H9 (cell line): Measurements from ENCODE around the gene PBX1. TPM values are rescaled to one million over a fixed set of nuclear protein-coding genes. Genes with fewer than 3 reads are reported as not detected.

Source experiments
- DNase-seq: peaks from one replicate; pipeline ENCODE4 v3.0.0-alpha.2; 2017
- H2AFZ ChIP-seq: one replicate; pipeline ENCODE4 v1.6.1; 2013; ENCODE audit warnings: mild to moderate bottlenecking, low read length, control low read depth, moderate library complexity
- H2AK5ac ChIP-seq: 2 replicates; pipeline ENCODE4 v1.6.1; 2013; ENCODE audit warnings: low read length, control low read depth, mixed read lengths; ENCODE audit not compliant: insufficient read length
- H2BK120ac ChIP-seq: one replicate; pipeline ENCODE4 v1.6.1; 2013; ENCODE audit warnings: low read depth, mild to moderate bottlenecking, low read length, control low read depth, inconsistent platforms; ENCODE audit not compliant: poor library complexity, severe bottlenecking
- H2BK12ac ChIP-seq: 2 replicates; pipeline ENCODE4 v1.6.1; 2013; ENCODE audit warnings: low read length, control low read depth, mixed read lengths, low read depth; ENCODE audit not compliant: insufficient read length
- H2BK15ac ChIP-seq: 2 replicates; pipeline ENCODE4 v1.6.1; 2013; ENCODE audit warnings: low read depth, low read length, control low read depth
- H2BK20ac ChIP-seq: one replicate; pipeline ENCODE4 v1.6.1; 2013; ENCODE audit warnings: low read depth, mild to moderate bottlenecking, low read length, control low read depth, inconsistent platforms; ENCODE audit not compliant: poor library complexity, severe bottlenecking
- H2BK5ac ChIP-seq: 2 replicates; pipeline ENCODE4 v1.6.1; 2013; ENCODE audit warnings: low read length, control low read depth, mixed read lengths; ENCODE audit not compliant: insufficient read length
- H3K14ac ChIP-seq: 2 replicates; pipeline ENCODE4 v1.6.1; 2013; ENCODE audit warnings: low read length, control low read depth; ENCODE audit not compliant: insufficient read depth
- H3K18ac ChIP-seq: 2 replicates; pipeline ENCODE4 v1.6.1; 2013; ENCODE audit warnings: low read depth, mild to moderate bottlenecking, mixed read lengths, low read length, control low read depth; ENCODE audit not compliant: insufficient read length
- H3K23ac ChIP-seq: 2 replicates; pipeline ENCODE4 v1.6.1; 2013; ENCODE audit warnings: low read length, control low read depth, mixed read lengths, low read depth; ENCODE audit not compliant: insufficient read length
- H3K23me2 ChIP-seq: 2 replicates; pipeline ENCODE4 v1.6.1; 2013; ENCODE audit warnings: low read depth, mild to moderate bottlenecking, mixed read lengths, low read length, control low read depth; ENCODE audit not compliant: insufficient read length, poor library complexity, severe bottlenecking
- H3K27ac ChIP-seq: 2 replicates; pipeline ENCODE4 v1.5.1; 2013; ENCODE audit warnings: low read length, control low read depth, mixed read lengths, low read depth; ENCODE audit not compliant: insufficient read length
- H3K27me3 ChIP-seq: 2 replicates; pipeline ENCODE4 v1.6.1; 2013; ENCODE audit warnings: low read length, control low read depth, inconsistent platforms; ENCODE audit not compliant: insufficient read depth
- H3K4ac ChIP-seq: 2 replicates; pipeline ENCODE4 v1.6.1; 2013; ENCODE audit warnings: low read depth, mild to moderate bottlenecking, control low read depth, inconsistent platforms, low read length, moderate library complexity
- H3K4me1 ChIP-seq: 2 replicates; pipeline ENCODE4 v1.6.1; 2013; ENCODE audit warnings: low read length, control low read depth, inconsistent platforms; ENCODE audit not compliant: insufficient read depth
- H3K4me2 ChIP-seq: 2 replicates; pipeline ENCODE4 v1.6.1; 2013; ENCODE audit warnings: low read length, control low read depth, mixed read lengths; ENCODE audit not compliant: insufficient read length, insufficient read depth
- H3K56ac ChIP-seq: 2 replicates; pipeline ENCODE4 v1.6.1; 2013; ENCODE audit warnings: low read depth, mild to moderate bottlenecking, mixed read lengths, low read length, control low read depth; ENCODE audit not compliant: insufficient read length
- H3K79me1 ChIP-seq: 2 replicates; pipeline ENCODE4 v1.6.1; 2013; ENCODE audit warnings: low read depth, mild to moderate bottlenecking, moderate library complexity, low read length, control low read depth, inconsistent platforms; ENCODE audit not compliant: insufficient read depth, poor library complexity, severe bottlenecking
- H3K79me2 ChIP-seq: 2 replicates; pipeline ENCODE4 v1.6.1; 2013; ENCODE audit warnings: low read length, control low read depth, inconsistent platforms; ENCODE audit not compliant: insufficient read depth
- H3K9ac ChIP-seq: 2 replicates; pipeline ENCODE4 v1.6.1; 2013; ENCODE audit warnings: low read length, control low read depth, mixed read lengths; ENCODE audit not compliant: insufficient read length; ENCODE audit errors: extremely low read depth
- H3K9me3 ChIP-seq: one replicate; pipeline ENCODE4 v1.6.1; 2013; ENCODE audit warnings: low read depth, low read length, inconsistent platforms; ENCODE audit not compliant: control insufficient read depth
- H3T11ph ChIP-seq: one replicate; pipeline ENCODE4 v1.6.1; 2013; ENCODE audit warnings: mild to moderate bottlenecking, low read length, control low read depth, inconsistent platforms
- H4K20me1 ChIP-seq: one replicate; pipeline ENCODE4 v1.6.1; 2013; ENCODE audit not compliant: control insufficient read depth, insufficient read length, insufficient read depth
- H4K5ac ChIP-seq: 2 replicates; pipeline ENCODE4 v1.6.1; 2013; ENCODE audit warnings: low read depth, mild to moderate bottlenecking, mixed read lengths, low read length, control low read depth; ENCODE audit not compliant: insufficient read length
- H4K8ac ChIP-seq: replicated peaks from 2 replicates; pipeline ENCODE4 v1.6.1; 2013; ENCODE audit warnings: low read length, control low read depth, mixed read lengths, low read depth; ENCODE audit not compliant: insufficient read length
- H4K91ac ChIP-seq: 2 replicates; pipeline ENCODE4 v1.6.1; 2013; ENCODE audit warnings: low read depth, mild to moderate bottlenecking, moderate library complexity, mixed read lengths, low read length, control low read depth; ENCODE audit not compliant: insufficient read length
- H3K27ac Mint-ChIP-seq, 3 experiments: 2 replicates in 2 of 3; 3 replicates in 1 of 3; pipeline ENCODE4 v1.8.0; 2020 to 2021; ENCODE audit warnings: mixed read lengths in 3 of 3, mild to moderate bottlenecking in 1 of 3, moderate library complexity in 1 of 3
- H3K27me3 Mint-ChIP-seq: 2 replicates; pipeline ENCODE4 v1.8.0; 2021; ENCODE audit warnings: low read depth, mild to moderate bottlenecking, moderate library complexity, mixed read lengths
- H3K36me3 Mint-ChIP-seq, 3 experiments: 2 replicates in 2 of 3; 3 replicates in 1 of 3; pipeline ENCODE4 v1.8.0; 2020 to 2021; ENCODE audit warnings: low read depth in 3 of 3, mixed read lengths in 3 of 3; ENCODE audit not compliant: insufficient read depth in 1 of 3
- H3K4me1 Mint-ChIP-seq, 2 experiments: 2 replicates each; pipeline ENCODE4 v1.8.0; 2020; ENCODE audit warnings: mixed read lengths in 2 of 2
- H3K4me3 Mint-ChIP-seq, 2 experiments: 2 replicates in 1 of 2; 3 replicates in 1 of 2; pipeline ENCODE4 v1.8.0; 2020 to 2021; ENCODE audit warnings: mild to moderate bottlenecking in 2 of 2, mixed read lengths in 2 of 2, moderate library complexity in 1 of 2
- H3K9me3 Mint-ChIP-seq, 2 experiments: 2 replicates in 1 of 2; 3 replicates in 1 of 2; pipeline ENCODE4 v1.8.0; 2020; ENCODE audit warnings: mild to moderate bottlenecking in 2 of 2, mixed read lengths in 2 of 2, moderate library complexity in 1 of 2
- WGBS: extraction: QIAGEN DNeasy Blood & Tissue Kit; methylation state at CpG from one replicate; pipeline ENCODE4 v1.1.7; 2013; ENCODE audit warnings: missing lambda C conversion rate, low lambda C conversion rate, mixed read lengths; ENCODE audit not compliant: insufficient read length; ENCODE audit errors: extremely low coverage; 5-methylcytosine and 5-hydroxymethylcytosine counted together
- total RNA-seq: library from RNA; stranded (reverse); gene quantifications from 2 replicates; pipeline ENCODE4 v1.2.1, GENCODE V29; 2021
- TF ChIP-seq, protein P1 (sequence below): fragments of 200-600 bp; sonication (generic); conservative IDR thresholded peaks from 3 replicates; pipeline ENCODE4 v1.8.0; 2021; ENCODE audit warnings: antibody characterized with exemption, mild to moderate bottlenecking

The PBX1 gene
- total RNA-seq, 1 experiment from 2014 or later = 142 TPM

DNA sequence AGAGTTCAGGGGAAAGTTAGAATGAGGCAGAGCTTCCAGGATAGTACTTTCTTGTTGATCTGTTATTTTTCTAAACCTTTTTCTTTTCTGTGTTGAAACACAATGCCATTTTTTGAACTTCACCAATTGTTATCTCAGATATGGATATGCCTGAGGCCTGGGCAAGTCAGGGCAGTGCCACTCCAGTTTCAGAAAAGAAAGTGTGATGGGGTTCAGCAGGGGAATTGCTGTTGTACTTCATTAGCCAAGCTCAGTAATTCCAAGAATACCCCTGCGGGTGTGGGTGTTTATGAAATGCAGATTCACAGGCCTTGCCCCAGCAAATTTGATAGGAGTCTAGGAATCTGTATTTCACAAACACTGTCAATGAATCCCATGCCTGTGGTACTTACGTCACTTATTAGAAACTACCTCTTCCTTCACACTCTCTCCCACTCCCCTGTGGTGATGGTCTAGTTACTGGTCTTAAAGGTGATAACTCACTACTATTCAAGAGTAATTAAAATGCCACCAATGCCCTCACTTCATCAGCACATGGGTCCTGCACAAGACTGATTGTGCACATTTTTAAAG lies 142.3 kb downstream of the PBX1 start:
- Histone ChIP-seq H2AK5ac (no peak overlapping the region), H4K91ac (no peak overlapping the region), H3T11ph (no peak overlapping the region), H3K79me2 (peaks cover 7% of the 10 kb centered on the region; the same call in 1 of the 2 replicates), H2BK5ac (no peak overlapping the region), H2AFZ (no peak overlapping the region), H3K4me1 (peaks cover 14% of the 10 kb centered on the region), H3K4ac (no peak overlapping the region), H3K23me2 (no peaks in the 10 kb centered on the region), H3K79me1 (peaks cover 3% of the 10 kb centered on the region), H4K8ac (no peak overlapping the region), H3K27me3 (no peaks in the 10 kb centered on the region), H3K56ac (no peak overlapping the region), H3K27ac (no peak overlapping the region), H3K14ac (no peak overlapping the region), H3K23ac (no peak overlapping the region), H2BK120ac (no peak overlapping the region), H2BK15ac (no peak overlapping the region), H3K9me3 (no peaks in the 10 kb centered on the region), H2BK12ac (no peak overlapping the region), H3K18ac (no peak overlapping the region), H3K9ac (no peak overlapping the region), H3K4me2 (no peak overlapping the region), H4K5ac (no peak overlapping the region), H4K20me1 (no peaks in the 10 kb centered on the region), H2BK20ac (no peak overlapping the region)
- no peak for DNase-seq
- TF ChIP-seq, protein P1, sequence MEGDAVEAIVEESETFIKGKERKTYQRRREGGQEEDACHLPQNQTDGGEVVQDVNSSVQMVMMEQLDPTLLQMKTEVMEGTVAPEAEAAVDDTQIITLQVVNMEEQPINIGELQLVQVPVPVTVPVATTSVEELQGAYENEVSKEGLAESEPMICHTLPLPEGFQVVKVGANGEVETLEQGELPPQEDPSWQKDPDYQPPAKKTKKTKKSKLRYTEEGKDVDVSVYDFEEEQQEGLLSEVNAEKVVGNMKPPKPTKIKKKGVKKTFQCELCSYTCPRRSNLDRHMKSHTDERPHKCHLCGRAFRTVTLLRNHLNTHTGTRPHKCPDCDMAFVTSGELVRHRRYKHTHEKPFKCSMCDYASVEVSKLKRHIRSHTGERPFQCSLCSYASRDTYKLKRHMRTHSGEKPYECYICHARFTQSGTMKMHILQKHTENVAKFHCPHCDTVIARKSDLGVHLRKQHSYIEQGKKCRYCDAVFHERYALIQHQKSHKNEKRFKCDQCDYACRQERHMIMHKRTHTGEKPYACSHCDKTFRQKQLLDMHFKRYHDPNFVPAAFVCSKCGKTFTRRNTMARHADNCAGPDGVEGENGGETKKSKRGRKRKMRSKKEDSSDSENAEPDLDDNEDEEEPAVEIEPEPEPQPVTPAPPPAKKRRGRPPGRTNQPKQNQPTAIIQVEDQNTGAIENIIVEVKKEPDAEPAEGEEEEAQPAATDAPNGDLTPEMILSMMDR = no peak
- H3K4me3 Mint-ChIP-seq = no peak overlapping the region
- no peaks in the 10 kb centered on the region for H3K9me3 Mint-ChIP-seq
- no CpG with 5 or more reads among the region's 2 CpGs for WGBS
- H3K4me1 Mint-ChIP-seq = peaks cover 46 to 63% of the 10 kb centered on the region in 2 experiments
- H3K27me3 Mint-ChIP-seq = no peaks in the 10 kb centered on the region
- no peak overlapping the region for H3K27ac Mint-ChIP-seq
- H3K36me3 Mint-ChIP-seq = no peaks in the 10 kb centered on the region; a peak in 1 of 7 replicates
